ENCODE measurements around the gene CRYGS.

DNA sequence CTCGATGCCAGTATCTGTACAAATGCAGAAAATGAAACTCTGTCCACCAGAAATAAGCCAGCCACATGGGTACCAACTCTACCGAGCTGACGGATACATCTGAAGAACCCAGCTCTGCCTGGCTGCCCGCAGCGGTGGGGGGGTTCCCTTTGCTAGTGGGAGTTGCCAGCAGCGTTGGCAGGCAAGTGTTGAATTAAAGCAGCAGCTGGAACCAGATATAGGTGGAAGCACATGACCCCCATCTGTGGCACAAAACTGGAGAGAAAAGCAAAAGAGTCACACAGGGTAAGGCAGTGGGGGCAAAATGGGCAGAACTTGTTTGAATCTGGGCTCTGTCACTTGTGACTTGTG, 17.9 kb downstream of the CRYGS start:
- TF ChIP-seq POLR2A (IDR thresholded peaks at IDR 0.05): no peak
- TF ChIP-seq, protein P1, sequence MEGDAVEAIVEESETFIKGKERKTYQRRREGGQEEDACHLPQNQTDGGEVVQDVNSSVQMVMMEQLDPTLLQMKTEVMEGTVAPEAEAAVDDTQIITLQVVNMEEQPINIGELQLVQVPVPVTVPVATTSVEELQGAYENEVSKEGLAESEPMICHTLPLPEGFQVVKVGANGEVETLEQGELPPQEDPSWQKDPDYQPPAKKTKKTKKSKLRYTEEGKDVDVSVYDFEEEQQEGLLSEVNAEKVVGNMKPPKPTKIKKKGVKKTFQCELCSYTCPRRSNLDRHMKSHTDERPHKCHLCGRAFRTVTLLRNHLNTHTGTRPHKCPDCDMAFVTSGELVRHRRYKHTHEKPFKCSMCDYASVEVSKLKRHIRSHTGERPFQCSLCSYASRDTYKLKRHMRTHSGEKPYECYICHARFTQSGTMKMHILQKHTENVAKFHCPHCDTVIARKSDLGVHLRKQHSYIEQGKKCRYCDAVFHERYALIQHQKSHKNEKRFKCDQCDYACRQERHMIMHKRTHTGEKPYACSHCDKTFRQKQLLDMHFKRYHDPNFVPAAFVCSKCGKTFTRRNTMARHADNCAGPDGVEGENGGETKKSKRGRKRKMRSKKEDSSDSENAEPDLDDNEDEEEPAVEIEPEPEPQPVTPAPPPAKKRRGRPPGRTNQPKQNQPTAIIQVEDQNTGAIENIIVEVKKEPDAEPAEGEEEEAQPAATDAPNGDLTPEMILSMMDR (IDR thresholded peaks at IDR 0.05 in 8 of 11, conservative IDR thresholded peaks at IDR 0.05 in 3 of 11): no peak

Measured in spleen (tissue), 7 donors.